Right atrium auricular region (tissue), 2 donors: ENCODE measurements around the gene PON3. TPM values are rescaled to one million over a fixed set of nuclear protein-coding genes. Genes with fewer than 3 reads are reported as not detected.
A peak's percentile ranks its signal among the peaks of the same experiment; 100 is the strongest.

ENCODE experiments used
- DNase-seq: peaks from one replicate; pipeline ENCODE4 v3.0.0-alpha.2; 2019; ENCODE audit warnings: low spot score
- H3K27ac ChIP-seq, 2 donors: fragments of 200-600 bp; sonication (generic); 1 replicate in 1 of 2; 2 replicates in 1 of 2; pipeline ENCODE4 v1.5.1; 2016 to 2019
- H3K27me3 ChIP-seq, 2 donors: fragments of 200-600 bp; sonication (generic); one replicate each; pipeline versions ENCODE4 v1.5.1 to v1.6.0; 2017 to 2019
- H3K36me3 ChIP-seq: fragments of 200-600 bp; sonication (generic); one replicate; pipeline ENCODE4 v1.5.1; 2016
- H3K4me1 ChIP-seq, 2 donors: fragments of 200-600 bp; sonication (generic); one replicate each; pipeline versions ENCODE4 v1.5.1 to v1.6.0; 2017 to 2019
- H3K4me3 ChIP-seq, 2 donors: fragments of 200-600 bp; sonication (generic); 1 replicate in 1 of 2; 2 replicates in 1 of 2; pipeline ENCODE4 v1.5.1; 2017 to 2019; ENCODE audit warnings: mild to moderate bottlenecking in 1 of 2, moderate library complexity in 1 of 2
- H3K9me3 ChIP-seq, 2 donors: fragments of 200-600 bp; sonication (generic); one replicate each; pipeline ENCODE4 v1.5.1; 2019
- total RNA-seq, 2 donors: library from RNA; depleted of rRNA; stranded (reverse); fragments of >200 nt; gene quantifications; one replicate each; pipeline ENCODE4 v1.1.0, GENCODE V29; 2016
- TF ChIP-seq, protein P1 (sequence below), 2 donors: fragments of 200-600 bp; sonication (generic); IDR thresholded peaks; one replicate each; pipeline ENCODE4 v1.5.1; 2019; ENCODE audit warnings: antibody characterized with exemption in 2 of 2

Gene PON3
- 1 to 10 TPM in 1 of 2 donors, not detected in 1; 1.7 TPM for total RNA-seq

DNA sequence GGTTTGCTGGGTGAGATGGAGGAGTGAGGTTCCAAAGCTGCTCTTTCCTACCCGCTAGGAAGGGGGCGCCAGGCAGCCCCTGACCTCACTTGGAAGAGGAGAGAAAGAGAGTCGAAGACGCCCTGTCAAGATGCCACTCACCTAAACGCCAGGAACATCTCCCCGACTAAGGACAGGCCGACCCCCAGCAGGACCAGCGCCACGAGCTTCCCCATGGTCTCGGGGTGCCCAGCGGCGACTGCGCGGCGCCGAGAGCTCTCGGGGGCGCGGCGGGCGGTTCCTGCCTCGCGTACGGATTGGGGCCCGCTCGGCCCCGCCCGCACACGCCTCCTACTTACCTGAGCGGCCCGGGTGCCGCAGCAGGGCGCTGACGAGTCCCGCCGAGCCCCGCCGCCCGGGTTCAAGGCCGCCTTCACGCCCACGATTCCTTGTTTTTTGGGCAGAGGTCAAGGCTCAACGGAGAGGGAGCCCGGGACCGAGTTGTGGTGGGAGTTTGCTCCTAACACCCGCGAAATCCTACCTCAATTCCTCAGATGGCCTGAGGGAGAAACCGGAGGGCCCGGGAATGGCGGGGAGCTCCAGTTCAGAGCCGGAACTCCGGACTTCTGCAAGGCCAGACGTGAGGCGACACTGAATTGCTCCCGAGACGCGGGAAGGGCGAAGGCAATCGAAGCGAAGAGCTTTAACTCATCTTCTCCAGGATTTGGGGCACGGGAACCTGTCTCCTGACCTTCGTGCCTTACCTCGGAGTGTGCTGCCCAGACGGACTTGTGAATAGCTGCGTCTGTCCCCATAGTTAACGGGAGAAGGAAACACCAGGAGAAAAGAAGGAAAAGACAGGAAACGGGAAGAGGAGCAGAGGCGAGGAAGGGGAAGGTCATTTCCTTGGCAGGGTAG, at the start of gene PON3:
PON3 (minus strand) TSS at position 240 of the 897 bp plus-strand sequence; CDS start at position 215, 25 bp downstream.
- peaks cover 0 to 10% of the 10 kb centered on the region in 2 donors for H3K4me1 ChIP-seq
- peak within 1 kb of the TSS; percentile 51 to 58 for H3K4me3 ChIP-seq
- no peaks in the 10 kb centered on the region for H3K36me3 ChIP-seq
- no peak for DNase-seq
- H3K27me3 ChIP-seq: no peaks in the 10 kb centered on the region
- H3K27ac ChIP-seq: no peak within 1 kb of the TSS
- TF ChIP-seq, protein P1, sequence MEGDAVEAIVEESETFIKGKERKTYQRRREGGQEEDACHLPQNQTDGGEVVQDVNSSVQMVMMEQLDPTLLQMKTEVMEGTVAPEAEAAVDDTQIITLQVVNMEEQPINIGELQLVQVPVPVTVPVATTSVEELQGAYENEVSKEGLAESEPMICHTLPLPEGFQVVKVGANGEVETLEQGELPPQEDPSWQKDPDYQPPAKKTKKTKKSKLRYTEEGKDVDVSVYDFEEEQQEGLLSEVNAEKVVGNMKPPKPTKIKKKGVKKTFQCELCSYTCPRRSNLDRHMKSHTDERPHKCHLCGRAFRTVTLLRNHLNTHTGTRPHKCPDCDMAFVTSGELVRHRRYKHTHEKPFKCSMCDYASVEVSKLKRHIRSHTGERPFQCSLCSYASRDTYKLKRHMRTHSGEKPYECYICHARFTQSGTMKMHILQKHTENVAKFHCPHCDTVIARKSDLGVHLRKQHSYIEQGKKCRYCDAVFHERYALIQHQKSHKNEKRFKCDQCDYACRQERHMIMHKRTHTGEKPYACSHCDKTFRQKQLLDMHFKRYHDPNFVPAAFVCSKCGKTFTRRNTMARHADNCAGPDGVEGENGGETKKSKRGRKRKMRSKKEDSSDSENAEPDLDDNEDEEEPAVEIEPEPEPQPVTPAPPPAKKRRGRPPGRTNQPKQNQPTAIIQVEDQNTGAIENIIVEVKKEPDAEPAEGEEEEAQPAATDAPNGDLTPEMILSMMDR (IDR thresholded peaks at IDR 0.05): peak in 1 of 2 donors; percentile 32
- no peaks in the 10 kb centered on the region for H3K9me3 ChIP-seq

DNA sequence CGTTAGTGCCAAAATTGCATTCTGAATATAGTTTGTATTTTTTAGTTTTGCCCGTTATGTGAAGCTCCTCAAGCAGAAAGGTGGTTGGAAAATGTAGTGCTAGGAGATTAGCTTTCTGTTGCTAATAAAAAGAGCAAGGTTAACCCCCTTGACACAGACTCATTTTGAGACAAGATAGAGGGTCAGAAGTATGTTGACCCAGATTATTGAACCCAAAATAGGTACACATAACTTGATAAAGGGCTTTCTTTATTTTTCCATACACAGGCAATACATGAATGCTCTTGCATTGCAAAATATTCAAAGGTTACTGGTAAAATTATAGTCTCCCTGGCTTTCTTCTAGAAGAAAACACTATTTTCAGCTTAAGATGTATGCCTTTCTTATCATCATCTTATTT, 48.6 kb upstream of the PON3 start:
- H3K4me3 ChIP-seq: no peak overlapping the region

DNA sequence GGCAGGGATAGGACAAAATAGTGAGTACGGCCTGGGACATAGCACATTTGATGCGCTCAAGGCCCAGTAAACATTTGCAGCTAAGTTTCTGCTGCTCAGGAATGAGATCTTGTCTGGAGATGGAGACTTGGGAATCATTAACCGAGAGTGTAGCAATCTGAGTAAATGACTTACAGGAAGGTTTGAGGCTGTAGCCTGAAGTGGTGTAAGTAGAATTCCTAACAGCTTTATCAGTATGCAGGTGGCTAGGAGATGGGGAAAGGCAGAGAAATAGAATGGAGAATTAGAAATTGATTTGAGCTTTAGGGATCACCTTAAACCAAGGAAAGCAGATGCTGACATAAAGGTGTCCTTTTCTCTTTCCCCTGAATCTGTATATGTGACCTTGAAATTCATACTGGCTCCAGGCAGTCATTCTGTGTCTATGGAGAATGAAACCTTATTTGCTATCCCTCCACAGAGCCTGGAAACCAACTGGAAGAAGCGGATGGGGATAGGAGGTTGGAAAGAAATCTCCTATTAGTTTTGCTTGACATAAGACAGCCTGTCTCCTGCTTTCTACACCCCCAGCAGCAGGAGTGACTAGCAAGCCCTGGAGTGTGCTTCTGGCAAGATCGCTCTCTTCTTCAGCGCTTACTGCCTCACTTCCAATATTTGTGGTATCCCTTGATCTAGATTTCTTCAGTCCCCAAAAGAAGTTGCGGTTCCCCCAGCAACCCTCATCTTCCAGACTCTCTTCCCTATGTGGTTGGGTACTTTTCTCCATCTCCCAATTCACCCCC, 45.1 kb upstream of the PON3 start:
- Histone ChIP-seq H3K4me3 (no peak overlapping the region), H3K4me1 (no peaks in the 10 kb centered on the region), H3K9me3 (no peaks in the 10 kb centered on the region), H3K36me3 (no peaks in the 10 kb centered on the region), H3K27ac (no peak overlapping the region), H3K27me3 (no peaks in the 10 kb centered on the region)
- TF ChIP-seq, protein P1 (IDR thresholded peaks at IDR 0.05): no peak
- DNase-seq: no peak

More for the DNA sequence above, 48.6 kb upstream of the PON3 start:
- Histone ChIP-seq H3K27ac (no peak overlapping the region), H3K4me1 (no peaks in the 10 kb centered on the region), H3K27me3 (no peaks in the 10 kb centered on the region), H3K36me3 (no peaks in the 10 kb centered on the region), H3K9me3 (no peaks in the 10 kb centered on the region)
- TF ChIP-seq, protein P1 (IDR thresholded peaks at IDR 0.05): no peak
- DNase-seq: no peak

DNA sequence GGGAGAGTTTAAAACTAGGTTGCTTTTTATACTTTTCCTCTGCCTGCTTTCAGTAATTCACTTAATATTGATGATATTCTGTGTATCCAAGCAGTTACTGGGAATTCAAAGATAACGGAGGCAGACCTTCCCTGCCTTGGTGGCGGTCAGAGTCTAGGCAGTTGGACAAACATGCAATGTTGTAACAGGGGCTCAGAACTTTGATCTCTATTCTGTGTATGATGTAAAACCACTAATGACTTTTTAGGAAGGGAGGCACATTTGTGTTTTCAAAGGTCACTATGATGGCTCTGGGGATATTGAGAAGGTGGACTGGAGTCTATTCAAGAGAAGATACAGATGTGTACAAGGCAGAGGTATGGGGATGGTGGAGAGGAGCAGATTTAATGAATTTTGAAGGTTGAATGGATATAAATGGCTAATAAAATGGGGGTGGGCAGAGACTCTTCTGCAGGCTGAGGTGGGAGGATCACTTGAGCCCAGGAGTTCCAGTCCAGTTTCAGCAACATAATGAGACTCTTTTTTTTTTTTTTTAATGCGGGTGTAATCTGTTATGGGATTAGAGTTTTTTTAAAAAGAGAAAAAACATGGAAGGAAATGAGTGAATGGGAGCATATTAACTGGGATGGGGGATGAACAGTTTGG, 44.3 kb upstream of the PON3 start:
- DNase-seq: no peak
- H3K9me3 ChIP-seq: no peaks in the 10 kb centered on the region
- no peaks in the 10 kb centered on the region for H3K36me3 ChIP-seq
- no peak overlapping the region for H3K4me3 ChIP-seq
- H3K4me1 ChIP-seq: no peaks in the 10 kb centered on the region
- TF ChIP-seq, protein P1 (IDR thresholded peaks at IDR 0.05): no peak
- H3K27ac ChIP-seq: no peak overlapping the region
- no peaks in the 10 kb centered on the region for H3K27me3 ChIP-seq

DNA sequence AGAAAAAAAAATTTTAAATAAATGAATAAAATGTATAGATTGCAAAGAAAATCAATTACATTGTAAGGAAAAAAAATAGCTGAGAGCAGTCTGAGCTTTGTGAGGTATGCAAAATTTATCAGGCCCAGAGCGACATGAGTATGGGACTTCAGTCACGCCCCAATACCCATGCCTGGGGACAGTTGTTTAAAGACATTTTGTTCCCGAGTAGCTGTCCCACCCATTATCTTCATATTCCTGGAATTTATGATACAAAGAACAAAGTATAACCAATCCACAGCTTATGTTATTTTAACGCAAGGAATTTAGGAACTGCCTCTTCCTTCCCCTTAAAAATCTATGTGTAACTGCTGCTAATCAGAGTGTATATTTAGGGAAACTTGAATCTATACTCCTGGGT, 40.2 kb upstream of the PON3 start:
- Histone ChIP-seq H3K4me3 (no peak overlapping the region), H3K27ac (no peak overlapping the region), H3K27me3 (no peaks in the 10 kb centered on the region), H3K9me3 (no peaks in the 10 kb centered on the region), H3K4me1 (peaks cover 0 to 9% of the 10 kb centered on the region in 2 donors), H3K36me3 (no peaks in the 10 kb centered on the region)
- no peak for DNase-seq
- TF ChIP-seq, protein P1 (IDR thresholded peaks at IDR 0.05): no peak
